Adrenal gland (tissue), 5 donors: ENCODE data around the gene FKBP2.

ENCODE experiments used
- CTCF ChIP-seq, 6 experiments: fragments of 450-650 bp in 4 of 6; fragments of 200-600 bp in 2 of 6; sonication (generic) in 1 of 6; IDR thresholded peaks; 1 replicate in 5 of 6; 2 replicates in 1 of 6; pipeline versions ENCODE4 v1.5.1 to v1.8.0; 2016 to 2021; ENCODE audit warnings: antibody characterized with exemption in 6 of 6, mild to moderate bottlenecking in 2 of 6, moderate library complexity in 1 of 6
- POLR2A ChIP-seq, 2 donors: fragments of 450-650 bp; IDR thresholded peaks; one replicate each; pipeline ENCODE4 v1.6.1; 2017; ENCODE audit warnings: antibody characterized with exemption in 2 of 2, mild to moderate bottlenecking in 2 of 2, moderate library complexity in 1 of 2
- donor health status: DM: no; HTN: no; CAD: no.

GRCh38 chr11:64241491-64242374 is 838 bp downstream of the FKBP2 start:
- peak in 1 of 6 experiments; percentile 6 for TF ChIP-seq CTCF (IDR thresholded peaks at IDR 0.05)
- TF ChIP-seq POLR2A (IDR thresholded peaks at IDR 0.05): peak in 1 of 2 donors; percentile 5
